Occipital lobe (tissue), 2 donors: Measurements from ENCODE around the gene CWC27. TPM values are rescaled to one million over a fixed set of nuclear protein-coding genes. Genes with fewer than 3 reads are reported as not detected.
"Not testable (repeated sequence)": the region's sequence is repeated elsewhere in the genome, so short reads cannot be mapped to it uniquely, and the experiment has no call there.

Source experiments
- DNase-seq: peaks from one replicate; lab custom pipeline; 2025; lab: John Stamatoyannopoulos, UW
- total RNA-seq: library from RNA; depleted of rRNA; stranded (reverse); fragments of >200 nt; gene quantifications from one replicate; pipeline ENCODE4 v1.2.3, GENCODE V29; 2014

The CWC27 gene
- total RNA-seq, 1 donor from 2014 or later: 30.4 TPM

DNA sequence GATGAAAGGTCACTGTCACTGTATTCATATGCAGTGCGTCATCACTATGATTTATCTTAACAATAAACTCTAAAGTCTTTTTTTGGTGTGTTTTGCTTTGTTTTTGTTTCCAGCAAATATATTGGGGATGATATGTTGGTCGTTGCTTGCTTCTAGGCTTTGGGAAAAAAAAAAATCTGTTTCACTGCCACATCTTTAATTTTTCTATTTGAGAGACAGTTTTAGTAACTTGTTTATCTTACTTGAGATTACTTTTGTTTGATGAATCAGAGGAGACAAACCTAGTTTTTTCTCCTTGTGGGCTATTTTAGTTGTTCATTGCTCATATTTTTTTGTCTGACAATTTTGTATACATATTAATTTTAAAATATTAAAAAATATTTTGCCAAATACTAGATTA is 19.4 kb downstream of the CWC27 start:
- DNase-seq: no peak

DNA sequence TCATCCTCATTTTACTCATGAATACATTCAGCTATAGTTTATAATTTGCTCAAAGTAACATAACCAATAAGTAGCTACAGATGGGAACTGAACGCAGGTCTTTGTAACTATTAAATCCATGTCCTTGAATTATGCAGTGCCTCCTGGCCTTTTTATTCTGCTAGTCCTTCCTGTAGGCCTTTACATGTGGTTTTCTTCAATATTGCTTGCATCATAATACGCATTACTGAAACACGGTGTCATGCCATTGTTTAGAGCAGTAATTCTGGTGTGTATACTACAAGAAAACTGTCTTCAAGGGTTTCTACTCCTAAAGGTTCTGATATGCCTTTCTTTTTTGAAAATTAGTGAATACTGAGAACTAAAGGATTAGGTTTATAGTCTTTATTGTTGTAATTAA is 20.7 kb downstream of the CWC27 start:
- DNase-seq: no peak

DNA sequence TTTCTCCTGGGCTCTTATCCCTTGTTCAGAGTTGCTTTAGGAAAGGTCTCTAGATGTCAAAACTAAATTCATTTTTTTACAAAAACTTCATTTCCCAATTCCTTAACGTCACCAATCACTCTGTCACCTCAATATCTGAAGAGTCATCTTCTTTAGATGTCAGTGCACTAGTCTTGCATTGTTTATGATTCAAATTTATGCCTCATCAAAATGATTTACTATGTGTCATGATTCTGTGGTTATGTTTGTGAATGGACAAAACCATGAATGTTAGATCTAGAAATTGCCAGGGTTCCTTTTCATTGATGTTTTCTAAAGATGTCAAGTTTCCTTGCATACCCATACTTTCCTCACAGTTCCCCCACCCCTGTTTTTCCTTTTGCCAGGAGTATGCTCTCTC is 21.5 kb downstream of the CWC27 start:
- no peak for DNase-seq

DNA sequence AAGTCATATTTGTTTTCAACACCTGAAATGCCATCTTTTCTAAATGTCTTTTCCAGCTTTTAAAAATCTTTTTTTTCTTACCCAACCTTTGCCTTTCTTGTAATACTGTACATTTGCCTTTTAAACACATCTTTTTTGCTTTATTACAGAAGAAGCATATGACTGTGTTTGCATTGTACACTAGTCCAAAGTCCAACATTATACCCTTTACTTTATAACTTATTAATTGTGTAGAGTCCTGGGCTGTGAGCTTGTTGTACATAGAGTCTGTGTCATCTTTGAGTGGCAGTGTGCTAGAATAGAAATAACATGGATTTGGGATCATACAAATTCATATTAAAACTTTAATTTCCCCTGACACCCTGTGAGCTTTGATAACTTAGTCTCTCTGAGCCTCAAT is 23.7 kb downstream of the CWC27 start:
- no peak for DNase-seq

DNA sequence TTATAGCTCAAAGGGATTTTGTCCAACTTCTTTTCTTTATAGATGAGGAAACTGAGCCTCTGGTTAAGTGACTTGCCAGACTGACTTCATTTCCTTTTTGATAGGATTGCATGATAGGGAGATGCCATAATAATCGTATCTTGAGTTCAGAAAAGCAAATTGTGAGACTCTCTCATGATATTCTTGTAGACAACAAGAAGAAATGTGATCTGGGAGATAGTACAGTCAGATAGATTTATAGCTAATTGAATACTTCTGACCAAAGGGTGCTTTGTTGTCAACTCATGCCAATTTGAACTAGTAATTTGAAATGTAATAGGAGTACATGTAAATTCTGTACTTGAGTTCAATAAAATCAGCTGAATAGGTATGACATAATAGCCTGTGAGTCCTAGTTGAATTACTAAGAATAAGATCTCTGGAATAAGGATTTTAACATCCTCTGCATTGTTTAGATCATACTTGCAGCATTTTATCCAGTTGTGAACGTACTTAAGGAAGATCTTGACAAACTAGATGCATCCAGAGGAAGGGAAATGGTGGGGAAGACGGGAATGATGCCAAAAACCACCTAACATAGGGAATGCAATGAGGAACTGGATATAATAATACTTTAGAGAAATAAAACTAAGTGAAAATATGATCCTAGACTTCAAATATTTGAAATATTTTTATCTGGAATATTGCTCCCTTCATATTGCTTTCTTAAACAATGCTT is 25.5 kb downstream of the CWC27 start:
- no peak for DNase-seq

DNA sequence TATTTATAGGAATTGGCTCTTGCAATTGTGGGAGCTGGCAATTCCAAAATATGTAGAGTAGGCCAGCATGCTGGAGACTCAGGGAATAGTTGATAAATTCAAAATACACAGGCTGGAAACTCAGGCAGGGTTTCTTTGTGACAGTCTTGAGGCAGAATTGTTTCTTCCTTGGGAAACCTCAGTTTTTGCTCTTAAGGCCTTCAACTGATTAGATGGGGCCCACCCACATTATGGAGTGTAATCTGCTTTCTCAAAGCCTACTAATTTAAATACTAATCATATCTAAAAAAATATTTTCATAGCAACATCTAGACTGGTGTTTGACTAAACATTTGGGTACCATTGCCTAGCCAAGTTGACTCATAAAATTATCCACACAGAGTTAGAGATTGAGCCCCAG is 27.6 kb downstream of the CWC27 start:
- DNase-seq: no peak

DNA sequence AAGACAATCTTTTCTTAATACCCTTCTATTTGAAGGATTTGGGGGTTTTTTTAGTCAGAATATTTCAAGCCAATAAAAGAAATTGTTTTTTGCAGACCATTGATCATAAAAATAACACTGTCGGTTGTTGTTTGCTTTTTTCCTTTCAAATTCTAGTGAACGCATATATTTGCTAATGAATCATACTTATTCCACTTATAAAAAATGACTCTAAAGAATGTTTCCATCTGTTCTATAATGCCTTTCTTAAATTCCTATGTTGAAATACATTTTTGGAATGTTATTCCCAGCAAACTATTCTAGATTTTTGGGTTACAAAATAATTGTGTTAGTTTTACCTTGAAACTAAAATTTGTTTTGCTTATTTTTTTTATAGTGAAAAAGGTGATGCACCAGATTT is 32.2 kb downstream of the CWC27 start:
- no peak for DNase-seq

DNA sequence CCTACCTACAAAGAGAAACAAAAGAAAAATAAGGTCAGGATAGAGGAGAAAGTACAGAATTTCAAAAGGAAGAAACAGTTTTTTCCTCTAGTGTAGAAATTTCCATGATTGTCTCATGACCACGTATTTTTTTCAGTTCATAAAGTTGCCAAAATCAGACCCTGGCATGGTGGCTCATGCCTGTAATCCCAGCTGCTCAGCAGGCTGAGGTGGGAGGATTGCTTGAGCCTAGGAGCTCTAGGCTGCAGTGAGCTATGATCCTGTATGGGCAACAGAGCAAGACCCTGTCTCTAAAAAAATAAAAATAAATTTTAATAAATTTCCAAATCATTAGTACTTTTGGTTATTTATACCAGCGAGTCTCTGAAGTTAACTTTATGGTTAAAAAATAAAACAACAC is 37.8 kb downstream of the CWC27 start:
- DNase-seq: no peak

DNA sequence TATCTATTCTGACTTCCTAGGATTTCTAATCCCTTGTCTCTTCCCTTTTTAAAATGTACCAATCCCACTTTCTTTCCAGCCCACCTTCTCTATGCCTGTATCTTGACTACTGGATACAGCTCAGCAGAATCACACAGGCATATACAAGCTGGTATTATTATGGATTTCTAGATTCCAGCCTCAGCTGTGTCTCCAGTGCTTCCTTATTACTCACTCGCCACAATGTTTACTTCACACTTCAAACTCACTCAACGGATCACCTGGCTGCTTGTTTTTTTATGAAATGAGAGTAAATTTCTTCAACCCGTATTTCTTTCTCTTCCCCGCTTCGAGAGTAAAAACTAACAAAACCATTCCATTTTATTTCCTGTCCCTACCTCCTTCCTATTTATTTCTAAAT is 38.8 kb downstream of the CWC27 start:
- DNase-seq: no peak

DNA sequence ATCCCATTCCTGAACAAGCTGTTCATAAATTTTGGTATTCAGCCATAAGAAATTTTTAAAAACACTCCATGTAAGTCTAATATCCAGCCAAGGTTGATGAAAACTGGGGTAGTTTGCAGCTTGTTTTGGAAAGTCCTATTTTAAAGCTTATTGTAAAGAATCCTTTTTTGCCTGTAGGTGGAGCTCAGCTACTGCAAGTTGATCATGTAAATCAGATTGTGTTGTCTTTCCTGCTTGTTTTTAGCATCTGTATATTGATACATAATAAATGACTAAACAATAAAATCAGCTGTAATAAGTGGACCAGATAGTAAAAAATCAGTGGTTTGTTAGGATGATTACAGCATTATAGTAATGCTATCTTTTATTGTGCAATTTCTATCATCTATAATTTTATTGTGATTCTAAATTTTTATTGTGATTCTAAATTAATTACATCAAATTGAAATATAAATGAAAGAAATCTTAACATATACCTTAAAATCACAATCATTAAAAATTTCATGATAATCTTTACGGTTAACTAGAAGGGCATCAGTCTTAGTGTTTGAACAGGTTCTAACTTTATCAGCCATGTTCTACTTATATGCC is 42.4 kb downstream of the CWC27 start:
- no peak for DNase-seq

DNA sequence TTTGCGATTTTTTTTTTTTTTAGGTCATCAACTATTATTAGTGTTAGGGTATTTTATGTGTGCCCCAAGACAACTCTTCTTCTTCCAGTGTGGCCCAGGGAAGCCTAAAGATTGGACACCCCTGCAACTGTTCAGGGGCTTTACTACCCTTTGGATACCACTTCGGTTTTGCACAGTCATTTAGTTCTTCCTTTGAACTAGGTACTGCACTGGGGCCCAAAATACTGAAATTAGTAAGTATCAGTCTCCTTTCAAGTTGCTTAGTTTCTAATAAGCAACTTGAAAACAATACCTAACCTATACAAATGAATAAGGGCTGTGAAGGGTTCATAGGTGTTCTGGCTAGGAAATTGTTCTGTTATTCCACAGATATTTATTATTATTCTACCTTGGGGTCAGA is 45.3 kb downstream of the CWC27 start:
- no peak for DNase-seq

DNA sequence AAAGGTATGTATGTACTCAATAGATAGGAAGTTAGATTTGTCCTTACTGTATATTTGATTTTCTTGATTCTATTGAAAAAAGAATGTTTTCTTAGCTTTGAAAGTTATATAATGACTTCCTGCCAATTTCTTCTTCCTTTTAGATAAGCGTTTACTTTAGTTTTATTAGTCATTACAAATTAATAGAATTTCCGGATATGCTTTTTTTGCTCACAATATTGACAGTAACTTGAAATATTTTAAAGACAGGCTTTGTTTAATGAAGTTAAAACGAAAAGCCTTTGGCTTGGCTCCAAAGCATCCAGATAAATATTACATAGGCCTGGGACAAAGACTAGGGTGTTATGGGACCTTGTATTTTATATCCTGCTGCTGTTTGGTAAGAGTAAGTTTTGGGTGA is 49.5 kb downstream of the CWC27 start:
- no peak for DNase-seq

DNA sequence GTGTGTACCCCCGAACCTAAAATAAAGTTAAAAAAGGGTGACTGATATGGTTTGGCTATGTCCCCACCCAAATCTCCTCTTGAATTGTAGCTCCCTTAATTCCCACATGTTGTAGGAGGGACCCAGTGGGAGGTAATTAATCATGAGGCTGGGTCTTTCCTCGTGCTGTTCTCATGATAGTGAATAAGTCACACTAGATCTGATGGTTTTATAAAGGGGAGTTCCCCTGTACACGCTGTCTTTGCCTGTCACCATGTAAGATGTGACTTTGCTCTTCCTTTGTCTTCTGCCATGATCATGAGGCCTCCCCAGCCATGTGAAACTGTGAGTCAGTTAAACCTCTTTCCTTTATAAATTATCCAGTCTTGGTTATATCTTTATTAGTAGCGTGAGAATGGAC is 50.6 kb downstream of the CWC27 start:
- not testable (repeated sequence) for DNase-seq

DNA sequence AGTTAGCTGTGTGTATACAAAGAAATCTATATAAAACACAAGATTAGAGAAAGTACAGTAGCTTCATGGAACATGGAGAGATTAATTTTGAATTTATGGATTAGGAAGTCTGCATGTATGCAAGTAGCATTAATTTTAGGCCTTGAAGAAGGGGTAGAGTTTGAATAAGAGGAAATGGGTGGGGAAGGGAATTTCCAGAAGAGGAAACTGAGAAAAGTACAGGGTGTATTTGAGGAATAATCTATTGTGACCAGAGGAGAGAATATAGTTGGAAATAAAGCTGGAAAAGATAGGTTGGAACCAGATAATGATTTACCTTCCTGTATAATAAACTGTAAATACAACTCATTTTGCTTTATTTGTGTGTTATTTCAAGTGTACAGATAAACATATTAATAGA is 53.6 kb downstream of the CWC27 start:
- no peak for DNase-seq

DNA sequence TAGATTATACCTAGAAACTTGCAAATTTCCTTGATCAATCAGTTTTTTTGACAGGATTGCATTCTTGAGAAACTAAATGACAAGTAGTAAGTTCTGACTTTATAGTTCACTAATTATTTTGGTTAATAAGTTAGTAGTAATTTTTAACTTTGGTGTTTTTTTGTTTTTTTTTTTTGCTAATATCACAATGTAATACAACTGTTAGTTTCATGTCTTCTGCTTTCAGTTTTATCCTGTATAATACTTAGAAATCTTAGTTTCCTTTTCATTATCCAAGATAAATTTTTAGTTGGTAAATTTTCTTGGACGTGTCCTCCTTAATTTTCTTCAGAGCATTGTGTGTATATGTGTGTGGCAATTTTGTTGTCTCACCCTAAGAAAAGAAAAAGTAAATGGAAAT is 57.8 kb downstream of the CWC27 start:
- DNase-seq: no peak

DNA sequence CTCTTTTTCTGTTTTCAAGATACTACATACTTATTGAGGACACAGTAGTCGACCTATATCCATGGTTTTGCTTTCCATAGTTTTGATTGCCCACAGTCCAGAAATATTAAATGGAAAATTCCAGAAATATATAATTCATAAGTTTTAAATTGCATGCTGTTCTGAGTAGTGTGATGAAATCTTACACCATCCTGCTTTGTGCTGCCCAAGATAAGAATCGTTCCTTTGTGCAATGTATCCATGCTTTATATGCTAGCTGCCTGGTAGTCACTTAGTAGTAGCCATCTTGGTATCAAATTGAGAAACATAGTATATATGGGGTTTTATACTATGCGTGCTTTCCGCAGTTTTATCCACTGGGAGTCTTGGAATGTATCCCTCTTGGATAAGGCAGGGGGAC is 59.0 kb downstream of the CWC27 start:
- no peak for DNase-seq

DNA sequence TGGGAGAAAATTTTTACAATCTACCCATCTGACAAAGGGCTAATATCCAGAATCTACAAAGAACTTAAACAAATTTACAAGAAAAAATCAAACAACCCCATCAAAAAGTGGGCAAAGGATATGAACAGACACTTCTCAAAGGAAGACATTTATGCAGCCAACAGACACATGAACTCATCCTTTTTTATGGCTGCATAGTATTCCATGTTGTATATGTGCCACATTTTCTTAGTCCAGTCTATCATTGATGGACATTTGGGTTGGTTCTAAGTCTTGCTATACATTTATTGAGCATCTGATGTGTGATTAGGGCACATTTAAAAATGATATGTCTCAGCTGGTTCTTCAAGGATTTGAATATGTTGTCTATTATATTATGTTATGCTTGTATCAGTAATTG is 61.9 kb downstream of the CWC27 start:
- not testable (repeated sequence) for DNase-seq

DNA sequence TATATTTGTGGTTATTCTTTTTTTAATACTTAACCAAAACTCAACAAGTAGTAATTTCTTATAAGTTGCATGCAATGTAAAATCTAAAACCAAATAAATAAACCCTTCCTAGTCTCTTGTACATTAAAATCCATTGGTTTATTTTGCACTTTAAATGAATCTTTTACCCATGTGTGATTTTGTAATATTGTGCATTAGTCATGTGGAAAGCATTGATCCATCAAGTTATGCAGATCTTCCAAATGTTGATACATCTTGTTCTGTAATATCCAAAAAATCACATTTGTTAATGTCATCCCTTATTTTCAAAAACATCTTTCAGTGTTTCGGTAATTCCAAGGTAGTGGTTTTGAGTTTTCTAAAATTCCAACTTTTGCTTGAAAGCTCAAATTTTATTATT is 63.3 kb downstream of the CWC27 start:
- DNase-seq: no peak

DNA sequence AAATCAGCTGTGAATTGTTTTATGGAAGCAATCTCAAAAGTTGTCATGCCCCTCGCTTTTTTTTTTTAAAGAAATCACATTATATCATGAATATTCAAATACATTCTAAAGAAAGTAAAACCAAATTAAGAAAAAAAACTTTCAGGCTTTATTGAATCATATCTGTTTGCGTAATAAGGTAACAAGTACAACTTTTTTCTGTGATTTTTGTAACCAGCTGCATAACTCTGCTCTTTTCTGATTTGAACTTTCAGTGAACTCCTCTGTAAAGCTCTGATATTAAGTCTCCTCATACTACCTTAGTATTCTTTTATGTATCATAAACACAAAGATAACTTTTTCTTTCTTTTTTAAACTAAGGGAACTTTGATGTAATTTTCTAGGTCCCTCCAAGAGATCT is 65.3 kb downstream of the CWC27 start:
- DNase-seq: no peak

DNA sequence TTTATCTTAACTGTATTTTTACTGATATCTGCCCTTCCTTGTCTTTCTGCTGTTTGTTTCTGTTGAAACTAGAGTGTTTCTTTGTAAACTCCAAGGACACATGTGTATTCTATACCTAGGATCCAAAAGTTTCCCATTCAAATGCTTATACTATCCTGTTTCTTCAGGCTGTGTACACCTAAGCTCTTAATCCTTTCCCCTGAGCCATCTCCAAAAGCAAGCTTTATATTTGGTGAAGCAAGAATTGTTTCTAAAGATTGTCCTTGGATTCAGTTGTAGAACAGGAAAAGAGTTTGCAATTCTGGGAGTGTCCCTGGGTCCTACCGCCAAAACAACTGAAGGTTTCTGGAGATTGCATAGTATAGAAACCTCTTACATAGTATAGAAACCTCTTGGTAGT is 65.9 kb downstream of the CWC27 start:
- DNase-seq: no peak

DNA sequence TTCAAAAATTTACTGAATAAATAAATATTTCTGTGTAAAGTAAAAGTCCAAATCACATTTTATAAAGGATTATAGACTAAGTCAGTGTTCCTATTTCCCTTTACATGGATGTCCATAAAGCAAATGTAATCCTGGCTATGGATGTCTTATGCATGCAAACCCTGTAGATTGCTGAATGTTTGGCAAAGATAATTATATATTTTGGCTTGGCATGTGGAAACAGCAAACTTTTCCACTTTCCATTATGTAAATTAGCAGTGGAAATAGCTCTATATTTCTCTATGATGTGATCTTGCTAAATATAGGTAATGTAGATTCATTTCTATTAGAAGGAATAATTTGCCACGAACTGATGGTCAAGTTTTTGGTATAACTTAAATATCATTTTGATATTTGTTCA is 66.5 kb downstream of the CWC27 start:
- DNase-seq: no peak

DNA sequence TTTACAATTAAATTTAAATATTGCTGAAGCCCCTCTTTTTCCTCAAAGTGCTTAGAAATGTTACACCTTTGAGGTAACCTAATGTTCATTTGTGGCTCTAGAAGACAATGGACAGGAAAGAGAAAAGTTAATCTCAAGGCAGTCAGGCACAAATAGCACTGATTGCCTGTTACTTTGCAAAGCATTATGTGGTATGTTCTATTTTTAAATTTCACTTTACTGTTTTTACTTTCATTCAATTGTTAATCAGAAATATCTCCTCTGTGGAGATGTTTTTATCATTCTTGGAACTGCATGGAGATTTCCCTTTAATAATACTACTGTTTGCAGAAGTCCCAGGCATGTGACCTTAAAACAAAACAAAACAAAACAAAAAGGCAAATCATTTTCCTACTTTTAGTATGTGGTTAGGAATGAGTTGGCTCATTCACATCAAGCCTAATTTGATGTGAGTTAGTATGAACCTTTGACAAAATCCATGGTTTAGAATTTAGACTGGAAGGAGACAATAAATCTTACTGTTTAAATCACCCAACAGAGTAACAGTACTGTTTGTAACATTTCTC is 67.5 kb downstream of the CWC27 start:
- no peak for DNase-seq

DNA sequence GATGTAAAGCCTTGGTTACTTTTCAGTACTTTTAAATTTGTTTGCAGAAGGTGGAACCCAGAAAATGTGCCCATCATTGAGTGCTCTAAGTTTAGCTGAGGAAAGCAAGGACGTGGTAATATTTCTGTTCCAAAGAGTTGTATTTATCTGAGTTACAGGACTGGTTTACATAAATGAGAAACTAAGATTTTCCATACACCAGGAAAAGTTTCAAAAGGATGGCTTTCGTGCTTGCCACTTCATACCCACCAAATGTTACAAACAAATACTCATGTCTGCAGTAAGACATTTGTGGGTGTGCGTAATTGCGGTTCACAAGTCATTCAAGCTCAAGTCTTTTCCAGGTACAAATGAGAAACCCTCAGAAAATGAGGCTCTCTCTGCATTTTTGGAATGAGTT is 68.1 kb downstream of the CWC27 start:
- no peak for DNase-seq
